ENCODE results near the gene FREM2.

DNA sequence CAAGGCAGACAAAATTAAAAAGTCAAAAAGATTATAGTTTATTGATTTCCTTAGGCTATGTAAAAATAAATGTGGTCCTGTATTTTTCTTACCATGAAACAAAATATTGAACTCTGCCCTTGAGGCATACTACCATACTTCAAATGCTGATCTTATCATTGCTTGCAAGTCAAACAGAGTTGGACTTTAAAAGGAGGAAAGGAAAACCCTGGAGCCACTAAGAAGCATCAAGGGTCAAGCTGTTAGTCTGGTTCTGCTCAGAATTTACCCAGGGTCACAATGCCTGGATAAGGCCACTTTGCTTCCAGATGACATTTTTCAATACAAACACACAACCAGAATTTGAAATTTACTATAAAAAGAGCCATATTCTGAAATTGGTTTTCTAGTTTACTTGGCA lies 2.2 kb upstream of the FREM2 start:
- TF ChIP-seq, protein P1, sequence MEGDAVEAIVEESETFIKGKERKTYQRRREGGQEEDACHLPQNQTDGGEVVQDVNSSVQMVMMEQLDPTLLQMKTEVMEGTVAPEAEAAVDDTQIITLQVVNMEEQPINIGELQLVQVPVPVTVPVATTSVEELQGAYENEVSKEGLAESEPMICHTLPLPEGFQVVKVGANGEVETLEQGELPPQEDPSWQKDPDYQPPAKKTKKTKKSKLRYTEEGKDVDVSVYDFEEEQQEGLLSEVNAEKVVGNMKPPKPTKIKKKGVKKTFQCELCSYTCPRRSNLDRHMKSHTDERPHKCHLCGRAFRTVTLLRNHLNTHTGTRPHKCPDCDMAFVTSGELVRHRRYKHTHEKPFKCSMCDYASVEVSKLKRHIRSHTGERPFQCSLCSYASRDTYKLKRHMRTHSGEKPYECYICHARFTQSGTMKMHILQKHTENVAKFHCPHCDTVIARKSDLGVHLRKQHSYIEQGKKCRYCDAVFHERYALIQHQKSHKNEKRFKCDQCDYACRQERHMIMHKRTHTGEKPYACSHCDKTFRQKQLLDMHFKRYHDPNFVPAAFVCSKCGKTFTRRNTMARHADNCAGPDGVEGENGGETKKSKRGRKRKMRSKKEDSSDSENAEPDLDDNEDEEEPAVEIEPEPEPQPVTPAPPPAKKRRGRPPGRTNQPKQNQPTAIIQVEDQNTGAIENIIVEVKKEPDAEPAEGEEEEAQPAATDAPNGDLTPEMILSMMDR (IDR thresholded peaks at IDR 0.05) = no peak
- TF ChIP-seq POLR2A (IDR thresholded peaks at IDR 0.05) = no peak
